DMS79 (cell line): ENCODE data around the gene TMCO4.
A peak's percentile ranks its signal among the peaks of the same experiment; 100 is the strongest.
"Not testable (repeated sequence)": the region's sequence is repeated elsewhere in the genome, so short reads cannot be mapped to it uniquely, and the experiment has no call there.

Experiments
- DNase-seq: peaks from one replicate; lab custom pipeline; 2025; lab: John Stamatoyannopoulos, UW

Gene TMCO4

GRCh38 chr1:19813643-19813960 is 13.9 kb upstream of the TMCO4 start:
- no peak for DNase-seq

- DNase-seq: no peak
These were observed 13.3 kb upstream of the TMCO4 start for GRCh38 chr1:19812875-19813642.

GRCh38 chr1:19811206-19811851 is 11.6 kb upstream of the TMCO4 start:
- DNase-seq: no peak

- DNase-seq: no peak
These were observed 9.5 kb upstream of the TMCO4 start for GRCh38 chr1:19809044-19809750.

GRCh38 chr1:19808351-19808750 is 8.6 kb upstream of the TMCO4 start:
- no peak for DNase-seq

GRCh38 chr1:19804831-19805251 is 5.1 kb upstream of the TMCO4 start:
- DNase-seq: no peak

- peak; percentile 23 for DNase-seq
These were observed 2.6 kb upstream of the TMCO4 start for GRCh38 chr1:19802269-19802668.

- no peak for DNase-seq
These were observed 524 bp upstream of the TMCO4 start for GRCh38 chr1:19800076-19800804.

- no peak for DNase-seq
These were observed 1.1 kb downstream of the TMCO4 start for GRCh38 chr1:19798486-19799229.

- no peak for DNase-seq
These were observed 1.9 kb downstream of the TMCO4 start for GRCh38 chr1:19797827-19798226.

GRCh38 chr1:19794583-19794982 is 5.1 kb downstream of the TMCO4 start:
- no peak for DNase-seq

GRCh38 chr1:19793360-19794046 is 6.2 kb downstream of the TMCO4 start:
- no peak for DNase-seq

GRCh38 chr1:19792237-19793002 is 7.3 kb downstream of the TMCO4 start:
- no peak for DNase-seq

- not testable (repeated sequence) for DNase-seq
These were observed 9.4 kb downstream of the TMCO4 start for GRCh38 chr1:19790061-19790975.

GRCh38 chr1:19786988-19787423 is 12.7 kb downstream of the TMCO4 start:
- peak; percentile 37 for DNase-seq

- DNase-seq: no peak
These were observed 14.1 kb downstream of the TMCO4 start for GRCh38 chr1:19785660-19786059.

- no peak for DNase-seq
These were observed 19.3 kb downstream of the TMCO4 start for GRCh38 chr1:19780267-19780877.

GRCh38 chr1:19776933-19777332 is 22.8 kb downstream of the TMCO4 start:
- DNase-seq: no peak

- no peak for DNase-seq
These were observed 23.4 kb downstream of the TMCO4 start for GRCh38 chr1:19776287-19776686.
